GM21619 (cell line): ENCODE results near the gene GRHL1.

Experiments
- ATAC-seq: cut with Tn5 transposase; IDR thresholded peaks from one replicate; pipeline ENCODE4 v1.9.1; 2021; ENCODE audit not compliant: unreplicated experiment

The GRHL1 gene

GRCh38 chr2:9992427-9993187 lies 41.1 kb downstream of the GRHL1 start:
- ATAC-seq: no peak

- no peak for ATAC-seq
Measured at GRCh38 chr2:9993488-9994165, 42.1 kb downstream of the GRHL1 start.

- ATAC-seq: no peak
Measured at GRCh38 chr2:9994462-9994861, 43.0 kb downstream of the GRHL1 start.

- no peak for ATAC-seq
Measured at GRCh38 chr2:9995059-9995458, 43.6 kb downstream of the GRHL1 start.

GRCh38 chr2:9996321-9996720 lies 44.8 kb downstream of the GRHL1 start:
- ATAC-seq: no peak

- no peak for ATAC-seq
Measured at GRCh38 chr2:9997936-9998335, 46.4 kb downstream of the GRHL1 start.

- ATAC-seq: no peak
Measured at GRCh38 chr2:9998916-9999654, 47.6 kb downstream of the GRHL1 start.

- no peak for ATAC-seq
Measured at GRCh38 chr2:9999693-10000092, 48.2 kb downstream of the GRHL1 start.

GRCh38 chr2:10000541-10000940 lies 49.0 kb downstream of the GRHL1 start:
- ATAC-seq: no peak

GRCh38 chr2:10001586-10001985 lies 50.1 kb downstream of the GRHL1 start:
- ATAC-seq: no peak

- ATAC-seq: no peak
Measured at GRCh38 chr2:10002109-10002508, 50.6 kb downstream of the GRHL1 start.

GRCh38 chr2:10002681-10003080 lies 51.2 kb downstream of the GRHL1 start:
- ATAC-seq: no peak

GRCh38 chr2:10003206-10004125 lies 52.0 kb downstream of the GRHL1 start:
- no peak for ATAC-seq

GRCh38 chr2:10004401-10004800 lies 52.9 kb downstream of the GRHL1 start:
- ATAC-seq: no peak

GRCh38 chr2:10004836-10005235 lies 53.3 kb downstream of the GRHL1 start:
- ATAC-seq: no peak

GRCh38 chr2:10005461-10006235 lies 54.2 kb downstream of the GRHL1 start:
- no peak for ATAC-seq

- no peak for ATAC-seq
Measured at GRCh38 chr2:10006236-10007161, 55.0 kb downstream of the GRHL1 start.

GRCh38 chr2:10007435-10007834 lies 55.9 kb downstream of the GRHL1 start:
- no peak for ATAC-seq
